ENCODE data around the gene HMBS.

Gene HMBS

DNA sequence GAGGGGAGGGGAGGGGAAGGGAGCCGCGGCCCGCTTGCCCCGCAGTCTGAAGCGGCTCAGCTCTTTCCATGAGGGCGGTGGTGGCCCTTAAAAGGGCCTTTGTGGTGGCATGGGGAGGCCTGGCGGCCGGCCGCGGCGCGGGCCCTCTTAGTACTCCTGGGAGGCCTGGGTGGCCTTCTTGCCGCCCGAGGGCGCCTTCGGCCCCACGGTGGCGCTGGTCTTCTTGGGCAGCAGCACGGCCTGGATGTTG is 10.1 kb downstream of the HMBS start:
- Histone ChIP-seq H3K9me2 (ENCODE audit: low read depth, low read length) (no peaks in the 10 kb centered on the region), H3F3A (ENCODE audit: insufficient read depth, low read length) (peaks cover 3% of the 10 kb centered on the region), H3K4me3 (ENCODE audit: low read depth, low read length, poor library complexity, severe bottlenecking) (peak overlapping the region; percentile 100), H3K4me2 (ENCODE audit: low read length) (peak overlapping the region; percentile 97), H3K27ac (ENCODE audit: low read depth, low read length, poor library complexity, severe bottlenecking) (peak overlapping the region; percentile 86), H3K27me3 (ENCODE audit: insufficient read depth, low read length) (no peaks in the 10 kb centered on the region), H3K4me1 (ENCODE audit: insufficient read depth, low read length, severe bottlenecking) (peaks cover 39% of the 10 kb centered on the region), H2AFZ (ENCODE audit: low read length) (no peak overlapping the region), H3K36me3 (ENCODE audit: insufficient read depth, low read length) (peaks cover 75% of the 10 kb centered on the region), H3K79me2 (ENCODE audit: insufficient read depth, low read length) (peaks cover 18% of the 10 kb centered on the region), H3K9me3 (ENCODE audit: low read length) (no peaks in the 10 kb centered on the region), H3K9ac (ENCODE audit: low read length) (peak overlapping the region; percentile 100), H4K20me1 (ENCODE audit: insufficient read depth, low read length) (no peaks in the 10 kb centered on the region)
- TF ChIP-seq EZH2 (IDR thresholded peaks at IDR 0.05; ENCODE audit: borderline replicate concordance, low read length): no peak
- TF ChIP-seq, protein P1, sequence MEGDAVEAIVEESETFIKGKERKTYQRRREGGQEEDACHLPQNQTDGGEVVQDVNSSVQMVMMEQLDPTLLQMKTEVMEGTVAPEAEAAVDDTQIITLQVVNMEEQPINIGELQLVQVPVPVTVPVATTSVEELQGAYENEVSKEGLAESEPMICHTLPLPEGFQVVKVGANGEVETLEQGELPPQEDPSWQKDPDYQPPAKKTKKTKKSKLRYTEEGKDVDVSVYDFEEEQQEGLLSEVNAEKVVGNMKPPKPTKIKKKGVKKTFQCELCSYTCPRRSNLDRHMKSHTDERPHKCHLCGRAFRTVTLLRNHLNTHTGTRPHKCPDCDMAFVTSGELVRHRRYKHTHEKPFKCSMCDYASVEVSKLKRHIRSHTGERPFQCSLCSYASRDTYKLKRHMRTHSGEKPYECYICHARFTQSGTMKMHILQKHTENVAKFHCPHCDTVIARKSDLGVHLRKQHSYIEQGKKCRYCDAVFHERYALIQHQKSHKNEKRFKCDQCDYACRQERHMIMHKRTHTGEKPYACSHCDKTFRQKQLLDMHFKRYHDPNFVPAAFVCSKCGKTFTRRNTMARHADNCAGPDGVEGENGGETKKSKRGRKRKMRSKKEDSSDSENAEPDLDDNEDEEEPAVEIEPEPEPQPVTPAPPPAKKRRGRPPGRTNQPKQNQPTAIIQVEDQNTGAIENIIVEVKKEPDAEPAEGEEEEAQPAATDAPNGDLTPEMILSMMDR (IDR thresholded peaks at IDR 0.05; ENCODE audit: low read length): peak; percentile 45

DNA sequence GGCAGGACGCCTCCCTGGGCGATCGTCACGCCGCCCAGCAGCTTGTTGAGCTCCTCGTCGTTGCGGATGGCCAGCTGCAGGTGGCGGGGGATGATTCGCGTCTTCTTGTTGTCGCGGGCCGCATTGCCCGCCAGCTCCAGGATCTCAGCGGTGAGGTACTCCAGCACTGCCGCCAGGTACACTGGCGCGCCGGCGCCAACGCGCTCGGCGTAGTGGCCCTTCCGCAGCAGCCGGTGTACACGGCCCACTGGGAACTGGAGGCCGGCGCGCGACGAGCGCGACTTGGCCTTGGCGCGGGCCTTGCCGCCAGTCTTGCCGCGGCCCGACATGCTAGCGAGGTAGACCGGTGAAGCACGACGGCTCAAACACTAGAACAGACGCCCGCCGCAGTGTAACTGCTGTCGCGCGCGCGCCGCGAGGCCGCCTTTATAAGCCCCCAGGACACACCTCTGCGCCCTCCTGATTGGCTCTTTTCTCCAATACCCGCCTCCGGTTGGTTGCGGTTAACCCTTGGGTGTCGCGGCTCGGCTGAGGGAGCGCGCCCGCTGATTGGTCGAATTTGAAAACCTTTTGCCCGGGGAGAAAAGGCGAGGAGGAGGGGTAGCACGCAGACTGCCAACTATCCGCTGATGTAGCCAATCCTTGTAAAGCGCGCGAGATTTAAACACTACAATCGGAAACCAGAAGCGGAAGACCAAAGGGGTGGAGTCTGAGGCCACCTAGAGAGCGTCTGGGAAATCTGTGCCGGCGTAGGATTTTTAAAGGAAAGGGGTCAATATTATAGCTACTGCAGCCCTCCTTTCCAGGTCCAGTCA is 10.6 kb downstream of the HMBS start:
- Histone ChIP-seq H3F3A (ENCODE audit: insufficient read depth, low read length) (peaks cover 3% of the 10 kb centered on the region), H3K9me2 (ENCODE audit: low read depth, low read length) (no peaks in the 10 kb centered on the region), H2AFZ (ENCODE audit: low read length) (no peak overlapping the region), H3K79me2 (ENCODE audit: insufficient read depth, low read length) (peaks cover 18% of the 10 kb centered on the region), H3K4me1 (ENCODE audit: insufficient read depth, low read length, severe bottlenecking) (peaks cover 44% of the 10 kb centered on the region), H4K20me1 (ENCODE audit: insufficient read depth, low read length) (no peaks in the 10 kb centered on the region), H3K36me3 (ENCODE audit: insufficient read depth, low read length) (peaks cover 75% of the 10 kb centered on the region), H3K27me3 (ENCODE audit: insufficient read depth, low read length) (no peaks in the 10 kb centered on the region), H3K4me2 (ENCODE audit: low read length) (peak overlapping the region; percentile 97), H3K9ac (ENCODE audit: low read length) (peak overlapping the region; percentile 100), H3K4me3 (ENCODE audit: low read depth, low read length, poor library complexity, severe bottlenecking) (peak overlapping the region; percentile 100), H3K27ac (ENCODE audit: low read depth, low read length, poor library complexity, severe bottlenecking) (peak overlapping the region; percentile 86), H3K9me3 (ENCODE audit: low read length) (no peaks in the 10 kb centered on the region)
- TF ChIP-seq EZH2 (IDR thresholded peaks at IDR 0.05; ENCODE audit: borderline replicate concordance, low read length): no peak
- TF ChIP-seq, protein P1 (IDR thresholded peaks at IDR 0.05; ENCODE audit: low read length): no peak

DNA sequence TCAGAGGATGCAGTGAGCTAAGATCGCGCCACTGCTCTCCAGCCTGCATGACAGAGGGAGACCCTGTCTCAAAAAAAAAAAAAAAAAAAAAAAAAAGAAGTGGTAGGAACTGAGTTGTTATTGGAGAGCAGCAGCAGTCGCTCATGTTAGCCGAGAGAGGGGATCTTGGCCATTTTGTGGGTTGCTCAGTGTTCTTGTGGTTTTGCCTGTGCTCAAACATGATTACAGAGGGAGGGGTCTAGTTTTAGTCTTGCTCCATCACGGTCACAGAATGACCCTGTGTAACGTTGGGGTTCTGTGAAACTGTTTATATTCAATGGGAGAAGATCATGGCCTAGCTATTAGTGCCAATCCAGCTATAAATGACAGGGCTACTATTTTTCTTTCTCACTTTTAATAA is 15.0 kb downstream of the HMBS start:
- Histone ChIP-seq H3K9me2 (ENCODE audit: low read depth, low read length) (no peaks in the 10 kb centered on the region), H3K4me1 (ENCODE audit: insufficient read depth, low read length, severe bottlenecking) (peaks cover 47% of the 10 kb centered on the region), H3K4me2 (ENCODE audit: low read length) (peak overlapping the region; percentile 97; the same call in 1 of the 2 replicates), H3K9ac (ENCODE audit: low read length) (no peak overlapping the region; the same call in 1 of the 2 replicates), H4K20me1 (ENCODE audit: insufficient read depth, low read length) (no peaks in the 10 kb centered on the region), H3K79me2 (ENCODE audit: insufficient read depth, low read length) (peaks cover 4% of the 10 kb centered on the region; the same call in 1 of the 2 replicates), H3K36me3 (ENCODE audit: insufficient read depth, low read length) (peaks cover 36% of the 10 kb centered on the region), H3K4me3 (ENCODE audit: low read depth, low read length, poor library complexity, severe bottlenecking) (peak overlapping the region; percentile 98), H3K27me3 (ENCODE audit: insufficient read depth, low read length) (no peaks in the 10 kb centered on the region), H2AFZ (ENCODE audit: low read length) (no peak overlapping the region), H3K9me3 (ENCODE audit: low read length) (no peaks in the 10 kb centered on the region), H3K27ac (ENCODE audit: low read depth, low read length, poor library complexity, severe bottlenecking) (peak overlapping the region; percentile 36), H3F3A (ENCODE audit: insufficient read depth, low read length) (no peaks in the 10 kb centered on the region; the same call in 1 of the 2 replicates)
- no peak for TF ChIP-seq EZH2 (IDR thresholded peaks at IDR 0.05; ENCODE audit: borderline replicate concordance, low read length)
